Measurements from ENCODE around the gene CUL2.

GRCh38 chr10:35136263-35136815, 46.2 kb upstream of the CUL2 start:
- TF ChIP-seq POLR2A (IDR thresholded peaks at IDR 0.05) (no peak), CTCF (IDR thresholded peaks at IDR 0.05 in 8 of 11, conservative IDR thresholded peaks at IDR 0.05 in 3 of 11) (no peak), POLR2AphosphoS5 (IDR thresholded peaks at IDR 0.05) (peak in 1 of 3 donors; percentile 55)

Measured in spleen (tissue), 7 donors.